Naive B cell (primary cell): ENCODE results near the gene MTSS2. TPM values are rescaled to one million over a fixed set of nuclear protein-coding genes. Genes with fewer than 3 reads are reported as not detected.

Experiments
- ATAC-seq, 2 donors: fragments of 150-1000 bp; cut with Tn5 transposase; 2 replicates each; pipeline ENCODE4 v1.10.0; 2021; ENCODE audit warnings: low read depth in 2 of 2, mild to moderate bottlenecking in 2 of 2, moderate library complexity in 2 of 2
- DNase-seq: peaks from one replicate; pipeline ENCODE4 v3.0.0; 2022
- H3K27ac Mint-ChIP-seq, 6 donors: one replicate each; pipeline ENCODE4 v1.8.0; 2020 to 2022; ENCODE audit warnings: mild to moderate bottlenecking in 6 of 6, mixed read lengths in 6 of 6, moderate library complexity in 5 of 6, inconsistent platforms in 2 of 6
- H3K27me3 Mint-ChIP-seq, 3 donors: one replicate each; pipeline ENCODE4 v1.8.0; 2021 to 2022; ENCODE audit warnings: mixed read lengths in 3 of 3, mild to moderate bottlenecking in 1 of 3
- H3K36me3 Mint-ChIP-seq, 2 donors: one replicate each; pipeline ENCODE4 v1.8.0; 2020 to 2022; ENCODE audit warnings: mixed read lengths in 2 of 2, inconsistent platforms in 1 of 2, mild to moderate bottlenecking in 1 of 2
- H3K4me1 Mint-ChIP-seq, 3 donors: one replicate each; pipeline ENCODE4 v1.8.0; 2020 to 2022; ENCODE audit warnings: mixed read lengths in 3 of 3, inconsistent platforms in 1 of 3, mild to moderate bottlenecking in 1 of 3, moderate library complexity in 1 of 3
- H3K4me3 Mint-ChIP-seq, 8 donors: one replicate each; pipeline ENCODE4 v1.8.0; 2020 to 2022; ENCODE audit warnings: mild to moderate bottlenecking in 8 of 8, mixed read lengths in 8 of 8, moderate library complexity in 8 of 8, inconsistent platforms in 2 of 8
- H3K9me3 Mint-ChIP-seq, 7 donors: one replicate each; pipeline ENCODE4 v1.8.0; 2020 to 2022; ENCODE audit warnings: mixed read lengths in 7 of 7, mild to moderate bottlenecking in 5 of 7, inconsistent platforms in 2 of 7, moderate library complexity in 1 of 7
- polyA plus RNA-seq, 6 donors: library from polyadenylated mRNA; unstranded; fragments of 300-500 nt; fragmentation: Illumina TruSeq; gene quantifications; one replicate each; pipeline ENCODE4 v1.2.3, GENCODE V29; 2021; ENCODE audit warnings: low read depth in 6 of 6

The MTSS2 gene
- polyA plus RNA-seq, 6 donors from 2014 or later, result not detected

DNA sequence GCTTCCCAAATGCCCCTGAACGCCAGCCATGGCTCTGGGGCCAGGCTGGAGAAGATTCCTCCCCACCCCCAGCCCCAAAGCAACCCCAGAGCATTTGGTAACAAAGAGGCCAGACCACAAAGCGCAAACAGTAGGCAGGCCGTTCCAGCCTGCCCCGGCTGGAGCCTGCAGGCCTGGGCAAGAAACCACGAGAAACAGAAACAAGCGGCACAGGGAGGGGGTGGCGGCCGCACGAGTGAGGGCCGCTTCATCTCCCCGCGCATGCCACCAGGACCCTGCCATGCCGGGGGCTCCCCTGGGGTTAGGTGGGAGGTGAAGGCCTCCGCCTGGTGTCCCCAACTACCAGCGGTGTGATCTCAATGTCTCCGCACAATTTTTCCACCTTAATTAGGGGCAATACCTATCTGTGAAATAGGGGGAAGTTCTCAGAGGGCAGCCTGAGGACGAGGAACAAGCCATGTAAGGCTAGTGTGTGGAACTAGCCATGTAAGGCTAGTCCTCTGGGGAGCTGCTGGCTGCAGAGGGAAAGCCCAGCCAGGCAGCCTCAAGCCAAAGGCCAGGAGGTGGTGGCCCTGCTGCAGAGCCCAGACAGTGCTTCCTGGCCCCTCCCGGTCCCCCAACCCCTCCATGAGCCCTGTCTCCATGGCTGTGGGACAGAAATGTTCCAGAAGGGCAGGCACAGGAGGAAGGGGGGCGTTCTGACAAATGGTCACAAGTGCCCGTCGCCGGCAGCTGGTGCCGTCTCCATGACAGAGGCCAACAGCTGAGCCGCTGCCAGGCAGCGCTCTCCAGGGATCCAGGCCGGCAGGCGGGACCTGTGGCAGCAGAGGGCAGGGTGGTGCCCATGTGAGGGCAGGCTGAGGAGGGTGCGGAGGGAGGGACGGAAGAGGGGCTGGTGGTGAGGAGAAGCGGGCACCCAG is 14.5 kb upstream of the MTSS2 start:
- no peak overlapping the region for H3K4me3 Mint-ChIP-seq

GRCh38 chr16:70699696-70700095 is 13.8 kb upstream of the MTSS2 start:
- Mint-ChIP-seq H3K27ac (no peak overlapping the region), H3K4me3 (no peak overlapping the region), H3K9me3 (no peaks in the 10 kb centered on the region), H3K4me1 (peaks cover 0 to 5% (median 0%) of the 10 kb centered on the region in 3 donors), H3K36me3 (peaks cover 0 to 6% of the 10 kb centered on the region in 2 donors), H3K27me3 (no peaks in the 10 kb centered on the region)
- ATAC-seq (no peak), DNase-seq (no peak)

More for the DNA sequence above, 14.5 kb upstream of the MTSS2 start:
- Mint-ChIP-seq H3K9me3 (no peaks in the 10 kb centered on the region), H3K36me3 (peaks cover 0 to 6% of the 10 kb centered on the region in 2 donors), H3K27ac (no peak overlapping the region), H3K4me1 (peaks cover 0 to 5% (median 0%) of the 10 kb centered on the region in 3 donors), H3K27me3 (no peaks in the 10 kb centered on the region)
- ATAC-seq (no peak), DNase-seq (no peak)

DNA sequence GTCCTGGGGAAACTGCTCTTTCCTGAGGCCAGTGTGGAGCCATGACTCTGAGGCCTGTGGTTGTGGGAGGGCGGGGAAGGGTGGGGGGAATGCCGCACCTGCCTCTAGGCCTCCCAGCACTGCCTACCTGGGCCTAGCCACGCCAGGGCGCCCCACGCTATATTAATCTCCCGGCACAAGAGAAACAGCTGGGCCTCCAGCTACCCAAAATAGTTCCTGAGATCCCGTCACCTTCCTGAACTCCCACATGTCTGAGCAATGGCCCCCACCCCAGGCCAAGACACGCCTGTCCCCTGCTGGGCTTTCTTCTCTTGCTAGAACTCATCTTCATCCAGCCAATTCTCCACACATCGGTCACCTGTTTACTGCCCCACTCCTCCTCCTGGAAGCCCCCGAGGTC is 13.0 kb upstream of the MTSS2 start:
- DNase-seq (no peak), ATAC-seq (no peak)
- Mint-ChIP-seq H3K4me3 (no peak overlapping the region), H3K4me1 (peaks cover 0 to 5% (median 0%) of the 10 kb centered on the region in 3 donors), H3K27me3 (no peaks in the 10 kb centered on the region), H3K36me3 (peaks cover 0 to 6% of the 10 kb centered on the region in 2 donors), H3K27ac (peak overlapping the region in 3 of 6 donors; percentile 20 to 69 (median 67)), H3K9me3 (no peaks in the 10 kb centered on the region)

- Mint-ChIP-seq H3K27me3 (no peaks in the 10 kb centered on the region), H3K9me3 (no peaks in the 10 kb centered on the region), H3K36me3 (peaks cover 0 to 13% of the 10 kb centered on the region in 2 donors), H3K27ac (peak overlapping the region in 1 of 6 donors; percentile 39), H3K4me1 (peaks cover 0 to 5% (median 0%) of the 10 kb centered on the region in 3 donors), H3K4me3 (no peak overlapping the region)
- ATAC-seq (no peak), DNase-seq (no peak)
Observed at GRCh38 chr16:70697594-70698170, 11.8 kb upstream of the MTSS2 start.

DNA sequence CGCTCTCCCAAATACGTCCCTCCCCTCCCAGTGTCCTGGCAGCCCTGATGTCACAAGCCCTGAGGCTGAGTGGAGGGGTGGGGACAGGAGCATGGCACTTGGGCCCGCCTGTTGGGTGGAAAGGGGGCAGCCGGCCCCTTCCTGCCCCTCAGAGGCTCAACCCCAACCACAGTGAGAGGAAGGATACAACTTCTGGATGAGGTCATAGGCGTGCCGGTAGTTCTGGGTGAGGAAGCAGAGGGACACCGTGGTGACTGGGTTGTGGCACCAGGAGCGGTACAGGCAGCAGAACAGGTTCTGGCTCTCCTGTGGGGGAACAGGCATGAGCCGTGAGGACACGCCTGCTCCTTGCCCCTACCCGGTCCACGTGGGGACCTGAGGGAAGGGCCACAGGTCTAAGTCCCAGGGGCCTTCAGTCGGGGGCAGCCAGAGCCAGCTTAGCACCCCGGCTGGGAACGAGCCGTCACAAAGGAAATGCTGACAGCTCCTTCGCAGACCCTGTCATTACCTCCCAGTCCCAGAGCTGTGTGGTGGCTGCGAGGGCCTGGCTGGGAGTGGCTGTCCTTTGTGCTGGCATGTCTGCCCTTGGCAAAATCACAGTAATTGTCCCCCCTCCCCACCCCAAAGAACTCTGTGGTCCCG is 11.2 kb upstream of the MTSS2 start:
- Mint-ChIP-seq H3K27me3 (no peaks in the 10 kb centered on the region), H3K9me3 (no peaks in the 10 kb centered on the region), H3K27ac (peak overlapping the region in 2 of 6 donors; percentile 57 to 90), H3K4me3 (no peak overlapping the region), H3K4me1 (peaks cover 0 to 5% (median 0%) of the 10 kb centered on the region in 3 donors), H3K36me3 (peaks cover 0 to 13% of the 10 kb centered on the region in 2 donors)
- ATAC-seq (no peak), DNase-seq (no peak)

GRCh38 chr16:70696355-70696754 is 10.5 kb upstream of the MTSS2 start:
- H3K36me3 Mint-ChIP-seq, result peaks cover 0 to 13% of the 10 kb centered on the region in 2 donors
- DNase-seq, result no peak
- no peak for ATAC-seq
- no peak overlapping the region for H3K4me3 Mint-ChIP-seq
- no peaks in the 10 kb centered on the region for H3K9me3 Mint-ChIP-seq
- peak overlapping the region in 1 of 6 donors; percentile 74 for H3K27ac Mint-ChIP-seq
- no peaks in the 10 kb centered on the region for H3K27me3 Mint-ChIP-seq
- peaks cover 0 to 2% (median 0%) of the 10 kb centered on the region in 3 donors for H3K4me1 Mint-ChIP-seq

- Mint-ChIP-seq H3K27ac (peak overlapping the region in 3 of 6 donors; percentile 57 to 74 (median 62)), H3K9me3 (no peaks in the 10 kb centered on the region), H3K4me3 (no peak overlapping the region), H3K4me1 (peaks cover 0 to 3% (median 0%) of the 10 kb centered on the region in 3 donors), H3K27me3 (no peaks in the 10 kb centered on the region), H3K36me3 (peaks cover 0 to 13% of the 10 kb centered on the region in 2 donors)
- no peak for ATAC-seq
- DNase-seq, result no peak
Observed at GRCh38 chr16:70695331-70696070, 9.6 kb upstream of the MTSS2 start.

- ATAC-seq (no peak), DNase-seq (no peak)
- H3K27ac Mint-ChIP-seq, result no peak overlapping the region
- H3K4me1 Mint-ChIP-seq, result peaks cover 0 to 3% (median 0%) of the 10 kb centered on the region in 3 donors
- H3K4me3 Mint-ChIP-seq, result no peak overlapping the region
- H3K36me3 Mint-ChIP-seq, result peaks cover 0 to 13% of the 10 kb centered on the region in 2 donors
- H3K27me3 Mint-ChIP-seq, result no peaks in the 10 kb centered on the region
- H3K9me3 Mint-ChIP-seq, result no peaks in the 10 kb centered on the region
Observed at GRCh38 chr16:70694868-70695218, 9.0 kb upstream of the MTSS2 start.

DNA sequence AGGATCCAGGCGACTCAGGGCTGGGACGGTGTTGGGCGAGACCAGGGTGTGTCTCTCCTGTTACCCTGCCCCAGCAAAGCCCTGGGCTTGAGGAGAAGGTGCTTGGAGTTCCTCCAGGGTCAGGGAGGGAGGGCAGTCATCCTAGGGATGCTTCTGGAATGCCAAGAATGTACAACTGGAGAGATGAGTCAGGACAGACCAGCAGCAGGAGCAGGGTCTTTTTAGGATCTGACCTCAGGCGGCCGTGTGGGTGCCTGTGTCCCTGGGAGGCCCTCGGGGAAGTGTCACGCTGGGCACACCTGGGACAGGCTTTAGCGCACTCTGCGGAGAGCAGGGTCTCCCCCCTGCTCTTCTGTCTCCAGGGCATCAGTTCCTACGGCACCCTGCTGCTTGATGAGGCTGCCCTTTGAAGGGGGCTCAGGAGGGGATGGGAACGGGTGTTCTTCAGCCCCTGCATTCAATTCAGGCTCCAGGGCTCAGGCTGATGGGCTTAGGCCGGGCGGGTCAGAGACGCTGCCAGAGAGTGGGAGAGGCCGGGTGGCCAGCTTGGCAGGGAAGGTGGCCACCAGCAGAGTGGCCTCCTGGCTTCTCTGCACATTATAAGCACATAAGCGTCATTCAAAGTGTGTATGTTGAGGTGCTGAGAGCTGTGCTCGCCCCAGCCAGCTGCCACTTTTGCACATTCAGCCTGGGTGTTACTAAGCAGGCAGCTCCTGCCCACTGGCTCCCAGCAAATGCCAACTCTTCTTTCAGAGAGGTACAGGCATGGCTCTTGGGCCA is 8.4 kb upstream of the MTSS2 start:
- peak overlapping the region in 1 of 8 donors; percentile 52 for H3K4me3 Mint-ChIP-seq
- no peaks in the 10 kb centered on the region for H3K9me3 Mint-ChIP-seq
- DNase-seq (no peak), ATAC-seq (no peak)
- no peaks in the 10 kb centered on the region for H3K27me3 Mint-ChIP-seq
- H3K36me3 Mint-ChIP-seq, result peaks cover 0 to 10% of the 10 kb centered on the region in 2 donors
- H3K27ac Mint-ChIP-seq, result no peak overlapping the region
- H3K4me1 Mint-ChIP-seq, result peaks cover 0 to 3% (median 0%) of the 10 kb centered on the region in 3 donors

- no peaks in the 10 kb centered on the region for H3K27me3 Mint-ChIP-seq
- no peak overlapping the region for H3K4me3 Mint-ChIP-seq
- H3K27ac Mint-ChIP-seq, result no peak overlapping the region
- H3K36me3 Mint-ChIP-seq, result peaks cover 0 to 6% of the 10 kb centered on the region in 2 donors
- no peaks in the 10 kb centered on the region for H3K9me3 Mint-ChIP-seq
- ATAC-seq (no peak), DNase-seq (no peak)
- H3K4me1 Mint-ChIP-seq, result peaks cover 0 to 3% (median 0%) of the 10 kb centered on the region in 3 donors
Observed at GRCh38 chr16:70692873-70693671, 7.2 kb upstream of the MTSS2 start.

GRCh38 chr16:70692130-70692872 is 6.4 kb upstream of the MTSS2 start:
- H3K36me3 Mint-ChIP-seq, result peaks cover 0 to 6% of the 10 kb centered on the region in 2 donors
- H3K27ac Mint-ChIP-seq, result no peak overlapping the region
- no peaks in the 10 kb centered on the region for H3K9me3 Mint-ChIP-seq
- DNase-seq (no peak), ATAC-seq (no peak)
- peaks cover 3 to 6% (median 3%) of the 10 kb centered on the region in 3 donors for H3K4me1 Mint-ChIP-seq
- peaks cover 0 to 3% (median 0%) of the 10 kb centered on the region in 3 donors for H3K27me3 Mint-ChIP-seq
- H3K4me3 Mint-ChIP-seq, result no peak overlapping the region
